ENCODE results near the gene ARL6.

ARL6 gene

DNA sequence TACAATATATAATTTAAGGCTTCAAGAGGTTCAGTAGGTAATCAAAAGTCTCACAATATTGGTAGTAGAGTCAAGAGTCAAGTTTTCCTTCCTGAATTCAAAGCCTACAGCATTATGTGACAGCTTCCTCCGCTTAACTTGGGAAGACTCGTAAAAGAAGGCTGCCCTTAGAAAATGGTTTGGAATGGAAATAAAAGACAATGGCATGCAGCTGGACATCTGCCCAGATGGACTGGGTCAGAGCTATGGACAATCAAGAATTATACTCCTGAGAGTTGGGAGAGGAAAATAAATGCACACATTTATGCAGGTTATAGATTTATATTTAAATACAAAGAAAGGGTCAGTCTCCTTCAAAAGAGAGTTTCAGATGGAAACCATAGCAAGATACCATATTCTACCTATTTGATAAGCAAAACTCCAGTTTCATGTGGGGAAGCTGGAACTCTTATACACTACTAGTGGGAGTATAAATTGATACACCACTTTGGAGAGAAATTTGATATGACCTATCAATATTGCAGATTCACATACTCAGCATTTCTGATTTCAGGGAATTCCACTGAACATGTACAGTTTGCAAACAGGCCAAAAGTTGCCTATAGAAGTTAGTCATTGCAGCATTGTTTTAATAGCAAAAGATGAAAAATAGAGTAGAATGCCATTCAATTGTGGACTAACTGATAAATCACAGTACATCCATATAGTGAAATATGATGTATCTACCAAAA, 63.3 kb downstream of the ARL6 start:
- Histone ChIP-seq H3K36me3 (ENCODE audit: insufficient read depth, low read length) (no peaks in the 10 kb centered on the region), H3K9me3 (ENCODE audit: insufficient read depth, low read depth, low read length) (no peaks in the 10 kb centered on the region), H2AFZ (ENCODE audit: low read length) (no peak overlapping the region), H4K20me1 (ENCODE audit: insufficient read depth, low read length, poor library complexity, severe bottlenecking) (no peaks in the 10 kb centered on the region), H3K4me3 (ENCODE audit: low read length, poor library complexity, severe bottlenecking) (no peak overlapping the region), H3K27me3 (ENCODE audit: insufficient read depth, low read length, poor library complexity, severe bottlenecking) (peaks cover 3% of the 10 kb centered on the region), H3K79me2 (ENCODE audit: insufficient read depth, low read length) (no peaks in the 10 kb centered on the region), H3K9ac (ENCODE audit: low read depth, low read length, poor library complexity, severe bottlenecking) (no peak overlapping the region), H3F3A (ENCODE audit: low read depth) (no peaks in the 10 kb centered on the region), H3K4me1 (ENCODE audit: insufficient read depth, low read length, poor library complexity, severe bottlenecking) (peaks cover 12% of the 10 kb centered on the region), H3K4me2 (ENCODE audit: low read depth, low read length, poor library complexity, severe bottlenecking) (no peak overlapping the region), H3K9me2 (replicated peaks; ENCODE audit: low read depth, low read length) (no peaks in the 10 kb centered on the region)
- no peak for TF ChIP-seq EZH2phosphoT487 (IDR thresholded peaks at IDR 0.05; ENCODE audit: borderline replicate concordance)
- TF ChIP-seq CTCF (conservative IDR thresholded peaks at IDR 0.05; ENCODE audit: low read length) = no peak

DNA sequence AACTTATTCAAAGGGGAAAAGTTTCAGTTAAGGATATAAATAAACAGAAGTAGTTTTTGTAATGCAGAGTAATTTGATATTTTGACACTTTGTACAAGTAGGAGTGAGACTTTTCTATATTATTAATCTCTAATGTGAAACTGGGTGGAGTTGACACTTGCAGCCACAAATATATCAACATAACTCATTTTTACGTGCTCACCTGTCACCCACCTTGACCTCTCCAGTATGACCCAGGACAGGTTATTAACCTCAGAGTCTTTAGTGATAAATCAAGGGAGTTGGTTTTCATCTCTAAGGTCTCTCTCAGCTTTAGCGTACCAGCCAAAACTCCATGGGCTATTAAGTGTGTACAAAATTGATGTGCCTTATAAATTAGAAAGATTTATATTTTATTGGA, 64.6 kb downstream of the ARL6 start:
- Histone ChIP-seq H3K36me3 (ENCODE audit: insufficient read depth, low read length) (no peaks in the 10 kb centered on the region), H2AFZ (ENCODE audit: low read length) (no peak overlapping the region), H3F3A (ENCODE audit: low read depth) (no peaks in the 10 kb centered on the region), H3K79me2 (ENCODE audit: insufficient read depth, low read length) (no peaks in the 10 kb centered on the region), H3K9me2 (replicated peaks; ENCODE audit: low read depth, low read length) (no peaks in the 10 kb centered on the region), H3K4me3 (ENCODE audit: low read length, poor library complexity, severe bottlenecking) (no peak overlapping the region), H3K4me2 (ENCODE audit: low read depth, low read length, poor library complexity, severe bottlenecking) (no peak overlapping the region), H4K20me1 (ENCODE audit: insufficient read depth, low read length, poor library complexity, severe bottlenecking) (no peaks in the 10 kb centered on the region), H3K27me3 (ENCODE audit: insufficient read depth, low read length, poor library complexity, severe bottlenecking) (no peaks in the 10 kb centered on the region), H3K9ac (ENCODE audit: low read depth, low read length, poor library complexity, severe bottlenecking) (no peak overlapping the region), H3K4me1 (ENCODE audit: insufficient read depth, low read length, poor library complexity, severe bottlenecking) (no peaks in the 10 kb centered on the region), H3K9me3 (ENCODE audit: insufficient read depth, low read depth, low read length) (no peaks in the 10 kb centered on the region)
- no peak for TF ChIP-seq EZH2phosphoT487 (IDR thresholded peaks at IDR 0.05; ENCODE audit: borderline replicate concordance)
- no peak for TF ChIP-seq CTCF (conservative IDR thresholded peaks at IDR 0.05; ENCODE audit: low read length)

DNA sequence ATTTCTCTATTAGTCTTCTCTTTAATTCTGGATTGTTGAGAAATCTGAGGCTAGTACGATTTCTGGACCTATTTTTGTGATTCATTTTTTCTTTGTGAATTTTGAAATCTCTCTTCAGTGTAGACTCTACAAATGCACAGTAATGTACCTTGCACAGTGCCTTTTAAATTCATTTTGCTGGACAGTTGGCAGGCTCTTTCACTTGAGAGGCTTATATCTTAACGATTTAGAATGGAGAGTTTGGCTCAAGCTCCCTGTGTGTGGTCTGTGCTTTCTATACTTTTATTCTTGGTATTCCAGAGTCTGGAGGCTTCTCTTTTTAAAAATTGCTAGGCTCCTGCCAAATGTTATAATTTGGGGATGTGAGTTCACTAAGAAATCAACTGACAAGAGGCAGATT, 66.1 kb downstream of the ARL6 start:
- Histone ChIP-seq H3K4me2 (ENCODE audit: low read depth, low read length, poor library complexity, severe bottlenecking) (no peak overlapping the region), H3K27me3 (ENCODE audit: insufficient read depth, low read length, poor library complexity, severe bottlenecking) (no peaks in the 10 kb centered on the region), H3K9me3 (ENCODE audit: insufficient read depth, low read depth, low read length) (no peaks in the 10 kb centered on the region), H3K4me3 (ENCODE audit: low read length, poor library complexity, severe bottlenecking) (no peak overlapping the region), H3K4me1 (ENCODE audit: insufficient read depth, low read length, poor library complexity, severe bottlenecking) (no peaks in the 10 kb centered on the region), H3F3A (ENCODE audit: low read depth) (no peaks in the 10 kb centered on the region), H3K9me2 (replicated peaks; ENCODE audit: low read depth, low read length) (no peaks in the 10 kb centered on the region), H4K20me1 (ENCODE audit: insufficient read depth, low read length, poor library complexity, severe bottlenecking) (no peaks in the 10 kb centered on the region), H3K79me2 (ENCODE audit: insufficient read depth, low read length) (no peaks in the 10 kb centered on the region), H3K9ac (ENCODE audit: low read depth, low read length, poor library complexity, severe bottlenecking) (no peak overlapping the region), H3K36me3 (ENCODE audit: insufficient read depth, low read length) (no peaks in the 10 kb centered on the region), H2AFZ (ENCODE audit: low read length) (no peak overlapping the region)
- TF ChIP-seq EZH2phosphoT487 (IDR thresholded peaks at IDR 0.05; ENCODE audit: borderline replicate concordance) = no peak
- no peak for TF ChIP-seq CTCF (conservative IDR thresholded peaks at IDR 0.05; ENCODE audit: low read length)

All from Loucy (cell line).